Right lobe of liver (tissue), 6 donors: ENCODE measurements around the gene HBS1L. TPM values are rescaled to one million over a fixed set of nuclear protein-coding genes. Genes with fewer than 3 reads are reported as not detected.

Experiments used
- ATAC-seq, 4 donors: fragments of 200-7000 bp; cut with Tn5 transposase; one replicate each; pipeline ENCODE4 v1.9.1; 2020; ENCODE audit warnings: mild to moderate bottlenecking in 4 of 4, moderate library complexity in 4 of 4
- DNase-seq, 3 donors: peaks; one replicate each; pipeline ENCODE4 v3.0.0-alpha.2; 2020
- H3K27ac ChIP-seq, 3 donors: fragments of 200-600 bp; one replicate each; pipeline ENCODE4 v1.8.0; 2022
- H3K27me3 ChIP-seq, 2 donors: fragments of 200-600 bp; one replicate each; pipeline ENCODE4 v1.8.0; 2022
- H3K36me3 ChIP-seq, 4 donors: fragments of 200-600 bp; sonication (generic) in 1 of 4; one replicate each; pipeline versions ENCODE4 v1.5.1 to v1.8.0; 2017 to 2022; ENCODE audit warnings: control low read depth in 1 of 4
- H3K4me1 ChIP-seq, 4 donors: fragments of 200-600 bp; sonication (generic) in 1 of 4; one replicate each; pipeline versions ENCODE4 v1.5.1 to v1.8.0; 2017 to 2022; ENCODE audit warnings: control low read depth in 1 of 4
- H3K4me3 ChIP-seq, 3 donors: fragments of 200-600 bp; one replicate each; pipeline ENCODE4 v1.8.0; 2022
- H3K9me3 ChIP-seq, 4 donors: fragments of 200-600 bp; sonication (generic) in 1 of 4; one replicate each; pipeline versions ENCODE4 v1.5.1 to v1.8.0; 2017 to 2022; ENCODE audit warnings: control low read depth in 1 of 4
- CTCF ChIP-seq, 4 donors: fragments of 200-600 bp in 3 of 4; fragments of 450-650 bp in 1 of 4; IDR thresholded peaks; one replicate each; pipeline versions ENCODE4 v1.5.1 to v1.8.0; 2016 to 2022; ENCODE audit warnings: antibody characterized with exemption in 4 of 4, mild to moderate bottlenecking in 2 of 4
- POLR2A ChIP-seq: fragments of 450-650 bp; IDR thresholded peaks from one replicate; pipeline ENCODE4 v1.6.1; 2017; ENCODE audit warnings: antibody characterized with exemption, mild to moderate bottlenecking
- WGBS: methylation state at CpG from one replicate; pipeline ENCODE4 v1.1.6; 2018; ENCODE audit warnings: low coverage, low lambda C conversion rate; ENCODE audit not compliant: insufficient coverage; ENCODE audit errors: missing lambda C conversion rate; 5-methylcytosine and 5-hydroxymethylcytosine counted together
- intact Hi-C, 2 donors: fragments of 100-400 bp; cut with DNase I; formaldehyde crosslinking; loops; one replicate each; pipeline versions ENCODE4 v1.11.2 to v1.14.1; 2022
- total RNA-seq, 6 experiments: library from RNA; depleted of rRNA in 2 of 6; stranded (reverse); fragments of >200 nt in 2 of 6; fragmentation: NEBNext Ultra II Directional in 3 of 6; extraction: Animal tissue kit (Norgen Biotek cat#: 25700) in 3 of 6; gene quantifications; one replicate each; pipeline versions ENCODE4 v1.1.0 to v1.2.4, GENCODE V29; 2016 to 2023
- donor health status: DM: no; HTN: yes; CAD: no.
- donor health status: DM: no; HTN: no; CAD: no.
- donor health status: DM: no; HTN: no; CAD: no.
- donor health status: DM: no; HTN: yes; CAD: no.
- donor health status: DM: no; HTN: yes; CAD: no.

The HBS1L gene
- total RNA-seq, 6 experiments from 2014 or later, result 31.8 to 47.2 (median 37.1) TPM

GRCh38 chr6:134938896-134939295 lies 115.7 kb downstream of the HBS1L start:
- no peak overlapping the region for H3K4me3 ChIP-seq
- H3K36me3 ChIP-seq, result peaks cover 0 to 76% (median 23%) of the 10 kb centered on the region in 4 donors
- intact Hi-C loops, result no loop called here
- H3K9me3 ChIP-seq, result no peaks in the 10 kb centered on the region
- H3K4me1 ChIP-seq, result peaks cover 0 to 19% (median 7%) of the 10 kb centered on the region in 4 donors
- no peaks in the 10 kb centered on the region for H3K27me3 ChIP-seq
- DNase-seq (no peak), ATAC-seq (no peak)
- H3K27ac ChIP-seq, result peak overlapping the region in 1 of 3 donors; percentile 20
- TF ChIP-seq CTCF (IDR thresholded peaks at IDR 0.05), result no peak
- TF ChIP-seq POLR2A, result no peak
- WGBS, result 40% methylated on average over 5 of the region's 5 CpGs

- Histone ChIP-seq H3K4me3 (no peak overlapping the region), H3K9me3 (no peaks in the 10 kb centered on the region), H3K27ac (peak overlapping the region in 1 of 3 donors; percentile 25), H3K36me3 (peaks cover 0 to 64% (median 23%) of the 10 kb centered on the region in 4 donors), H3K27me3 (no peaks in the 10 kb centered on the region), H3K4me1 (peaks cover 0 to 34% (median 11%) of the 10 kb centered on the region in 4 donors)
- no peak for TF ChIP-seq CTCF (IDR thresholded peaks at IDR 0.05)
- no peak for TF ChIP-seq POLR2A
- intact Hi-C loops, result no loop called here
- WGBS, result 73% methylated on average over 5 of the region's 5 CpGs
- ATAC-seq, result no peak
- no peak for DNase-seq
Observed at GRCh38 chr6:134937426-134937825, 117.2 kb downstream of the HBS1L start.

- DNase-seq (no peak), ATAC-seq (no peak)
- Histone ChIP-seq H3K27me3 (no peaks in the 10 kb centered on the region), H3K9me3 (no peaks in the 10 kb centered on the region), H3K4me1 (peaks cover 0 to 39% (median 14%) of the 10 kb centered on the region in 4 donors), H3K4me3 (no peak overlapping the region), H3K36me3 (peaks cover 0 to 62% (median 21%) of the 10 kb centered on the region in 4 donors), H3K27ac (no peak overlapping the region)
- WGBS, result 78% methylated on average over 5 of the region's 5 CpGs
- intact Hi-C loops, result no loop called here
- TF ChIP-seq POLR2A (no peak), CTCF (IDR thresholded peaks at IDR 0.05) (no peak)
Observed at GRCh38 chr6:134936931-134937330, 117.7 kb downstream of the HBS1L start.

GRCh38 chr6:134936476-134936875 lies 118.1 kb downstream of the HBS1L start:
- peaks cover 0 to 44% (median 16%) of the 10 kb centered on the region in 4 donors for H3K4me1 ChIP-seq
- no peaks in the 10 kb centered on the region for H3K27me3 ChIP-seq
- intact Hi-C loops, result no loop called here
- H3K27ac ChIP-seq, result no peak overlapping the region
- H3K36me3 ChIP-seq, result peaks cover 0 to 62% (median 20%) of the 10 kb centered on the region in 4 donors
- TF ChIP-seq CTCF (IDR thresholded peaks at IDR 0.05) (no peak), POLR2A (no peak)
- no peak overlapping the region for H3K4me3 ChIP-seq
- no peaks in the 10 kb centered on the region for H3K9me3 ChIP-seq
- DNase-seq (no peak), ATAC-seq (no peak)
- WGBS, result 94% methylated on average over 5 of the region's 5 CpGs
